Breast epithelium (tissue), 4 donors: Measurements from ENCODE around the gene IGFBP4. TPM values are rescaled to one million over a fixed set of nuclear protein-coding genes. Genes with fewer than 3 reads are reported as not detected.

Experiments used
- DNase-seq, 2 donors: peaks; one replicate each; pipeline ENCODE4 v3.0.0-alpha.2; 2019; ENCODE audit warnings: low spot score in 2 of 2
- H3K27ac ChIP-seq, 2 donors: fragments of 200-600 bp; sonication (generic) in 1 of 2; one replicate each; pipeline ENCODE4 v1.5.1; 2016 to 2019; ENCODE audit warnings: mild to moderate bottlenecking in 1 of 2
- H3K27me3 ChIP-seq, 2 donors: fragments of 200-600 bp; sonication (generic) in 1 of 2; one replicate each; pipeline versions ENCODE4 v1.5.1 to v1.6.0; 2017 to 2019; ENCODE audit warnings: control low read depth in 1 of 2, mild to moderate bottlenecking in 1 of 2
- H3K36me3 ChIP-seq: fragments of 200-600 bp; one replicate; pipeline ENCODE4 v1.5.1; 2019
- H3K4me1 ChIP-seq, 2 donors: fragments of 200-600 bp; sonication (generic); one replicate each; pipeline ENCODE4 v1.5.1; 2016 to 2019; ENCODE audit warnings: control low read depth in 1 of 2
- H3K4me3 ChIP-seq, 3 donors: fragments of 200-600 bp; sonication (generic); 1 replicate in 2 of 3; 2 replicates in 1 of 3; pipeline ENCODE4 v1.5.1; 2016 to 2019; ENCODE audit warnings: mild to moderate bottlenecking in 3 of 3, moderate library complexity in 2 of 3
- H3K9me3 ChIP-seq, 2 donors: fragments of 200-600 bp; sonication (generic) in 1 of 2; one replicate each; pipeline ENCODE4 v1.5.1; 2016 to 2019; ENCODE audit warnings: control low read depth in 1 of 2
- POLR2A ChIP-seq: fragments of 450-650 bp; IDR thresholded peaks from one replicate; pipeline ENCODE4 v1.6.1; 2016; ENCODE audit warnings: antibody characterized with exemption, mild to moderate bottlenecking, moderate library complexity
- POLR2AphosphoS5 ChIP-seq, 3 donors: sonication (generic); formaldehyde crosslinking; IDR thresholded peaks; one replicate each; pipeline ENCODE4 v1.6.1; 2017; ENCODE audit warnings: antibody characterized with exemption in 3 of 3
- intact Hi-C: fragments of 100-400 bp; cut with DNase I; formaldehyde crosslinking; loops from one replicate; pipeline ENCODE4 v1.15.1; 2023; ENCODE audit warnings: low total_unique reads
- total RNA-seq, 3 donors: library from RNA; depleted of rRNA; stranded (reverse); fragments of >200 nt; gene quantifications; one replicate each; pipeline ENCODE4 v1.1.0, GENCODE V29; 2016
- TF ChIP-seq, protein P1 (sequence below), 3 donors: fragments of 450-650 bp; IDR thresholded peaks; one replicate each; pipeline ENCODE4 v1.5.1; 2016 to 2017; ENCODE audit warnings: antibody characterized with exemption in 3 of 3, mild to moderate bottlenecking in 3 of 3, moderate library complexity in 3 of 3

The IGFBP4 gene
- total RNA-seq, 3 donors from 2014 or later, result 191 to 893 (median 278) TPM

DNA sequence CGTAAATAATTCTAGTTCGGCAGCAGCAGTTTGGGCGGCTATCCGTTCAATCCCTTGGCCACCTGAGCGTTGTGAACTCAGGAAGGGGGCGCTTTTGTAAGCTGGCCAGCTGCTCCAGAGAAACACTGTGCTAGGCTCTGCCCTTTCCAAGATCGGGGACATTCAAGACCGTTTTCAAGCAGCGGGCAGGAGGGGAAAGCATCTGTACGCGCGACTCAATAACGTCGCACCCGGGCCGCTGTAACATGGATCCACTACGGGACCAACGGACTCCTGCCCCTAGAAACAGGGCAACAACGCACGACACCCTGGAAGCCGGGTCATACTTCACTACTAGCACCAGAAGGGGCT, 26.0 kb upstream of the IGFBP4 start:
- peak overlapping the region; percentile 58 to 72 (median 65) for H3K4me3 ChIP-seq
- H3K9me3 ChIP-seq, result no peaks in the 10 kb centered on the region
- no peaks in the 10 kb centered on the region for H3K4me1 ChIP-seq
- intact Hi-C loops, result no loop called here
- TF ChIP-seq, protein P1, sequence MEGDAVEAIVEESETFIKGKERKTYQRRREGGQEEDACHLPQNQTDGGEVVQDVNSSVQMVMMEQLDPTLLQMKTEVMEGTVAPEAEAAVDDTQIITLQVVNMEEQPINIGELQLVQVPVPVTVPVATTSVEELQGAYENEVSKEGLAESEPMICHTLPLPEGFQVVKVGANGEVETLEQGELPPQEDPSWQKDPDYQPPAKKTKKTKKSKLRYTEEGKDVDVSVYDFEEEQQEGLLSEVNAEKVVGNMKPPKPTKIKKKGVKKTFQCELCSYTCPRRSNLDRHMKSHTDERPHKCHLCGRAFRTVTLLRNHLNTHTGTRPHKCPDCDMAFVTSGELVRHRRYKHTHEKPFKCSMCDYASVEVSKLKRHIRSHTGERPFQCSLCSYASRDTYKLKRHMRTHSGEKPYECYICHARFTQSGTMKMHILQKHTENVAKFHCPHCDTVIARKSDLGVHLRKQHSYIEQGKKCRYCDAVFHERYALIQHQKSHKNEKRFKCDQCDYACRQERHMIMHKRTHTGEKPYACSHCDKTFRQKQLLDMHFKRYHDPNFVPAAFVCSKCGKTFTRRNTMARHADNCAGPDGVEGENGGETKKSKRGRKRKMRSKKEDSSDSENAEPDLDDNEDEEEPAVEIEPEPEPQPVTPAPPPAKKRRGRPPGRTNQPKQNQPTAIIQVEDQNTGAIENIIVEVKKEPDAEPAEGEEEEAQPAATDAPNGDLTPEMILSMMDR (IDR thresholded peaks at IDR 0.05), result no peak
- TF ChIP-seq POLR2A (no peak), POLR2AphosphoS5 (IDR thresholded peaks at IDR 0.05) (no peak)
- no peaks in the 10 kb centered on the region for H3K27me3 ChIP-seq
- no peak for DNase-seq
- no peaks in the 10 kb centered on the region for H3K36me3 ChIP-seq
- no peak overlapping the region for H3K27ac ChIP-seq

DNA sequence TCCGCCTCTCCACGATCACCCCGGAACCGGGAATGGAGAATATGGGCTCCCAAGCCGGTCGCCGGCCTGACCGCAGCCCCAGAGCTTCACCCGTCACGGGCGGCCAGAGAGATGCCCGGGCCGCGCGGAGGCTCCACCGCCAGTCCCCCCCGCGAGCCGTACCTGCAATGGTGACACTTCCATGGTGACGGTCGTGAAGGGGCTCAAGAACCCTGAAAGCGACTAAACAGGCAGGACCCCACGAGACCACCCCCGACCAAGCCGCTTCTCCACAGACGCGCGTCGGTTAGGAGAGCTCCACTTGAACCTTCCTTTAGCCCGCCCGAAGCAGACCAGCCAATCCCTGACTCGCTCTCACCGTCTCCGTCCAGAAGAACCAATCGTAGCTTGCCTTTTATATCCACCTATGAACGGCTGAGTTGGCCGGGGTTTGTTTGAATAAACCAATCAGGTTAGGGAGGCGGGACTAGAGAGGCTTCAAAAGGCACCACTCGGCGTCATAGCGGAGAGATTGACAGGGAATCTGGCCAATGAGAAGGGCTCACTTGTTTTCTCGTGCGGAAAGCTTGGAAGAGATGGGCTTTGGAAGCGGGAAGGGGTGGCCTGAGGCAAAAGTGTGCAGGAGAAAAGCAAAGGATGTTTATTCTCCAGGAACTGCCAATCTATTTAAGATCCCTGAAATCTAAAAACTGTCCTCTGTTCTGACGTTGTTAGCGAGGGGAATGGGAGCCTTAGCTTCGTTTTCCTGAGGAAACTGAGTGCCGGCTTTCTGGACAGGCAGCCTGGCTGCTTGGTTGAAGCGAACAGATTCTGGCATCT, 25.4 kb upstream of the IGFBP4 start, which contains the start of gene TOP2A:
TOP2A (minus strand) TSS at position 288 of the 819 bp plus-strand sequence; CDS start at position 183, 105 bp downstream.
- H3K27me3 ChIP-seq, result no peaks in the 10 kb centered on the region
- no peaks in the 10 kb centered on the region for H3K9me3 ChIP-seq
- no peaks in the 10 kb centered on the region for H3K36me3 ChIP-seq
- H3K4me3 ChIP-seq, result peak within 1 kb of the TSS; percentile 58 to 72 (median 65)
- H3K4me1 ChIP-seq, result no peaks in the 10 kb centered on the region
- H3K27ac ChIP-seq, result peak within 1 kb of the TSS; percentile 73 to 74
- no peak for TF ChIP-seq POLR2A
- peak in 1 of 3 donors; percentile 26 for TF ChIP-seq POLR2AphosphoS5 (IDR thresholded peaks at IDR 0.05)
- TF ChIP-seq, protein P1 (IDR thresholded peaks at IDR 0.05), result no peak
- intact Hi-C loops, result no loop called here
- DNase-seq, result peak; percentile 97 to 100

DNA sequence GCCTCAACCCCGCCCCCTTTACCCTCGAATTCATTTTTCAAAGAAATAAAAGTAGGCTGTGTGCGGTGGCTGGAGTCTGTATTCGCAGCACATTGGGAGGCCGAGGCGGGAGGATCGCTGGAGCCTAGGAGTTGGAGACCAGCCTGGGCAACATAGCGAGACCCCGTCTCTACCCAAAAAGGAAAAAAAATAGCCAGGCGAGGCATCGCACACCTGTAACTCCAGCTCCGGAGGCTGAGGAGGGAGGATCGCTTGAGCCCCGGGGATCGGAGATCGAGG, 24.9 kb upstream of the IGFBP4 start:
- TF ChIP-seq, protein P1 (IDR thresholded peaks at IDR 0.05), result no peak
- TF ChIP-seq POLR2A (no peak), POLR2AphosphoS5 (IDR thresholded peaks at IDR 0.05) (no peak)
- Histone ChIP-seq H3K36me3 (no peaks in the 10 kb centered on the region), H3K27me3 (no peaks in the 10 kb centered on the region), H3K9me3 (no peaks in the 10 kb centered on the region), H3K4me1 (no peaks in the 10 kb centered on the region), H3K4me3 (peak overlapping the region; percentile 58 to 72 (median 65)), H3K27ac (peak overlapping the region; percentile 73 to 74)
- intact Hi-C loops, result no loop called here
- DNase-seq, result no peak

DNA sequence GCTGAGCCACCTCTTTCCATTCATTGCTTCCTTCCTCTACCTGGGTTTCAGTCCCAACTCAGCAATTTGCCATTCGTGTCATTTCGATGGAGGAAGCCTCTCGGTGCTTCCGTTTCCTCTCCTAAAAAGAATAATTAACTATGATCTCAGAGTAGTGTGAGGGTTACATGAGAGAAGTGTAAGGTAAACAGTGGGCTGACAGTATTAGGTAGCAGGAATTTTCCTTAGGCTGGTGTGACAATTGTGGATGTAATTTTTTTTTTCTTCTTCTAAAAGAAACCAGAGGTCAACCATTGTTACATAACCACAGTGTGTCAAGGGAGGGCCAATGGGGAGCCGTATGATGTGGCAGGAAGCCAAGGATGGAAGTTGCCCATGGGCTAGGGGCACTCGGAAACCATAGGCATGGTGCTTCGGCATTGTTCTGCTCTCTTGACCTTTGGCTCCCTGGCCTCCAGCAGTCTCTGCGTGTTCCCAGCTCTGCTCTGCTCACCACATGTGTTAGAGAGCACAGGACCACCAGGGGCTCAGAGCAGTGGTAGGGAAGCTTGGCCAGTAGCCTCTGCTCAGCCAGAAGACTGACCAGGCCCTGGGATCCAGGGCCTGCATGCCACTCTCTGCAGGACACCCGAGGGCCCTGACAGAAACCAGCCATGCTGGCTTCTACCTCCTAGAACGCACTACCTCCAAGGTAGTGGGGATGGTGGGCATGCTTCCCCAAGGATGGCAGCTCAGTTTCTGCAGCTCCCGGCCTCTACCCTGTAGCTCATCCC, 23.5 kb upstream of the IGFBP4 start:
- Histone ChIP-seq H3K36me3 (no peaks in the 10 kb centered on the region), H3K4me3 (no peak overlapping the region), H3K27ac (no peak overlapping the region), H3K27me3 (no peaks in the 10 kb centered on the region), H3K9me3 (no peaks in the 10 kb centered on the region), H3K4me1 (no peaks in the 10 kb centered on the region)
- DNase-seq, result no peak
- TF ChIP-seq POLR2AphosphoS5 (IDR thresholded peaks at IDR 0.05) (no peak), POLR2A (no peak)
- TF ChIP-seq, protein P1 (IDR thresholded peaks at IDR 0.05), result no peak
- intact Hi-C loops, result no loop called here
